DMS153 treated with DMSO at 0.1 percent for 48 hours (cell line): ENCODE measurements around the gene SLC22A23.

Source experiments
- DNase-seq: peaks from one replicate; lab custom pipeline; 2025; ENCODE audit not compliant: unreplicated experiment; lab: John Stamatoyannopoulos, UW

The SLC22A23 gene

GRCh38 chr6:3288711-3289663 lies 167.9 kb downstream of the SLC22A23 start:
- no peak for DNase-seq

DNA sequence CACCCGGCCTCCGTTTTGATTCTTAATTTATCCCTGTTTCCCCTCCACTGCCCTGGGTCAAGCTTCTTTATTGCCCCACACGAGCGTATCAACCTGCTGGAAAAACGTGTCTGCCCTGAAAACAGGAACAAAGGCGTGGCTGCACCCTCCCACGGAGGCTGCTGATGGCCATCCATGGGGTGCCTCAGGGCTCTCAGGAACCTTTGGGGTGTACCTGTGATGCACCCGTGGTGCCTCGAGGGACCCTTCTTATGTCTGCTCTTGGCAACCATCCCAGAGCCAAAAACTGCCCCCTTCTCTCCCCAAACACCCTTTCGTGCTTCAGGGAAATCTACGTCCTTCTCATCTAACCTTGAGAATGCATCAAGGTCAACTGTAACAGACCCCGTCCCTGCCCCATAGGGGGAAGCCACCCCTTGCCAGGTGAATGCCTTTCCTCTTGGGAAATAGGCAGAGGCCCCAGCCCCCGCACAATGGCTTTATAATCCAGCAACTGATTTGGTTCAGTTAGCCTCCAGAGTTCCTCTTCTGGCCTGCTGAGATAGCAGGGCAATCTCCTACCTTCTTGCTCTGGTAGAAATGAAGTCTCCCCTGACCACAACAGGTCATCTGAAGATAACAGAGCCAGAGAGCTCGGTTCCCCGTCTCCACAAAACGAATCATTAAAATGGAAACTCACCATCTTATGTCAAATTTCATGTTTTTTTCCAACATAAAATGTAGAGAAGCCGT lies 168.7 kb downstream of the SLC22A23 start:
- DNase-seq: no peak

DNA sequence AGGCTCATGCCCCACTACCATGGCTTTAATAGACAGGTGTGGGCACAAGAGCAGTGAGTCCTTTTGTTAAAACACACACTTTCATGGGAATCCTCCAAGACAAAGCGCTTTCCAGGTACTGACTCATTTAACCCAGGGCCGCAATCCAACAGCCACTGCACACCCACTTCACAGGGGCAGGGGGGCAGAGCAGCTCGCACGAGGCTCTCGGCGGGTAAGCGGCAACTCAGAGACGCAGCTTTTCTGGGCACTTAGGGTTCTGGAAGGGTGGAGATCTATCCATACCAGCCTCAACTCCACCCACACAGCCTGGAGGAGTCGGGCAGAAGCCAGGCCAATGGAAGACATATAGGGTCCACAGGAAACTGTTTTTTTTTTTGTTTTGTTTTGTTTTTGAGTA lies 169.5 kb downstream of the SLC22A23 start:
- no peak for DNase-seq

GRCh38 chr6:3286641-3287171 lies 170.1 kb downstream of the SLC22A23 start:
- DNase-seq: no peak

DNA sequence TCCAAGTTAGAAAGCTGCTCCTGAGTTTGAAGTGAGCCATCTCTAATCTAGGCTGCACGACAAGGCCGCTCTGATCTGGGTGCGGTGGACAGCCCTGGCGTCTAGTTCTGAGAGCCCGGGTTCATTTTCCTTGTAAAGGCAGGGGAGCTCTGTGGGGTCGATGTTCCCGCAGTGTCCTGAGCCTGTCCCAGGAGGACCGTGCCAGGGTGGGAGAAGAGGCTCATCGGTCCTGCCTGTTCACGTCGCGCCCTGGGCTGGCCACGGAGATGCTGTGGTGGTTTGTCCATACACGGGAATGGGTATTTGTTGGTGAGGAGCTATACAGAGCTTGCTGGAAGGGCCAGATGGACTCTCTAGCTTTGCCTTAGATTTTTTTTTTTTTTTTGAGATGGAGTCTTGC lies 171.1 kb downstream of the SLC22A23 start:
- no peak for DNase-seq

DNA sequence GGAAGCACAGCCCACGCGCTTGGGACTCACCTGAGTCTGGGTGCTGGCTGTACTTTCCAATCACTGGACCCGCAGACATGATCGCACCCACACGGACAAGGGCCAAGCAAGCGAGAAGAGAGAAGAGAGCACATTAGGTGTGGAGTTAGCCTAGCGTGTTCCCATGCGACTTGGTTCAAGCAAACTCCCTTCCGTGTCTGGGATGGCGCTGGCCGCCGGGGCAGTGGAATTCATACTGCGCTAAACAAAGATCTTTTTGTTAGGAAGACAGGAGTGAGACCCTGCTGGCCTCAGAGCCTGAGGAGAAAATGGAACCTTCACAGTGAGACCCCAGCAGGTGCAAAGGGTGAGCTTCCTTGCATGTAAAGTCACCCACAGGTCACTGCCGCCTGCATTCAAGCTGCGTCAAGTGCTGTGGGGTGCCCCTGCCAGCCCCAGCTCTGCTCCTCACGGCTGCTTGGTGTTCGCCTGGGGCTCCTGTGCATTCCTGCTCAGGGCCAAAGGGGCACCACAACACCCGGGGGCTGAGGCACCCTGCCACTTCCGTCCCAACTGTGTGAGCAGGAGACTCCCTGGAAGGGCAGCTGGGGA lies 171.7 kb downstream of the SLC22A23 start:
- DNase-seq: no peak

- peak; percentile 3 for DNase-seq
These were observed 172.4 kb downstream of the SLC22A23 start for GRCh38 chr6:3284436-3284876.

DNA sequence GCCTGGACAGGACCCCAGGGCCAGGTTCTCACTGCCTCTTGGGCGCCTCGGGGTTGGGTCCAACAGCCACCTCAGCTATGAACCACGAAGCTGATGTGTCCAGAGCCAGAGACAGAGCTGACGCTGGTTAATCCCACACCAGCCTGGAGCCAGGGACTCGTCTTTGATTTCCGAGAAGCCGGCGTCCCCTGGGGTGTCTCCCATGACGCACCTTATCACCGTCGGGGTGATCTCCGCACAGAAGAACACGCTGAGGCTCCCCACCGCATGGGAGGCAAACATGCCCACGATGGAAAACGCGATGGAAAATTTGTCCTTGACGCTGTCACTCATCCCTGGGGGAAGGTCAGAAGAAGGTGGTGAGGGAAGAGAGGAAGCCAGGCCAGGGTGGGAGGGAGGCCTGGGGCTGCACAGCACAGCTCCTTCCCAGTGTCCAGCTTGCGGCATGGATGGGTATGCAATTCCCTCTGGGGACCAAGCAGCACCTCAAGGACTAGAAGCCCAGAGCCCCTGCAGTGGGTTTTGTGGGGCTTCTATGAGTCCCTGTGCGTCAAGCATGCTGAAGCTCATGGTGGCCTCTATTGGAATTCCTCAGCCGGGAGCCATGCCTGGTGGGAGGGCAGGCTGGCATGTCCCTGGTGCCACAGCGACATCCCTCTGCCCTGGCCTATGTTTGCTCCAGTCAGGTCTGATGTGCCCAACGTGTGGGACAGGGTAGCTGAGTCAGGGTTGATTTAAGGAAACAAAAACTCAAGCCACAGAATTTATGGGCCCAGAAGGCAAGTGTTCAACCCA lies 173.0 kb downstream of the SLC22A23 start:
- DNase-seq: no peak

DNA sequence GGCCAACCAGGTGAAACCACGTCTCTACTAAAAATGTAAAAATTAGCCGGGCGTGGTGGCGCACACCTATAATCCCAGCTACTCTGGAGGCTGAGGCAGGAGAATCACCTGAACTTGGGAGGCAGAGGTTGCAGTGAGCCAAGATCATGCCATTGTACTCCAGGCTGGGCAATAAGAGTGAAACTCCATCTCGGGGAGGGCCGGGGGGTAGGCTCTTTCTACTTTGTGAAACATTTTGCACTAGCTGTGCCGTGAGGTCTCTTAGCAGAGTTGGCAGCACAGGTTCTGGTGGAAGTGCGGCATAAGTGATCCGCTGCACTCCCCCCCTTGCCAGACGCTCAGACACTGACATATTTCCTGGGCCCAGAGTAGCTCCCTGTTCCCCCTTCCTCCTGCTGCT lies 173.6 kb downstream of the SLC22A23 start:
- no peak for DNase-seq

DNA sequence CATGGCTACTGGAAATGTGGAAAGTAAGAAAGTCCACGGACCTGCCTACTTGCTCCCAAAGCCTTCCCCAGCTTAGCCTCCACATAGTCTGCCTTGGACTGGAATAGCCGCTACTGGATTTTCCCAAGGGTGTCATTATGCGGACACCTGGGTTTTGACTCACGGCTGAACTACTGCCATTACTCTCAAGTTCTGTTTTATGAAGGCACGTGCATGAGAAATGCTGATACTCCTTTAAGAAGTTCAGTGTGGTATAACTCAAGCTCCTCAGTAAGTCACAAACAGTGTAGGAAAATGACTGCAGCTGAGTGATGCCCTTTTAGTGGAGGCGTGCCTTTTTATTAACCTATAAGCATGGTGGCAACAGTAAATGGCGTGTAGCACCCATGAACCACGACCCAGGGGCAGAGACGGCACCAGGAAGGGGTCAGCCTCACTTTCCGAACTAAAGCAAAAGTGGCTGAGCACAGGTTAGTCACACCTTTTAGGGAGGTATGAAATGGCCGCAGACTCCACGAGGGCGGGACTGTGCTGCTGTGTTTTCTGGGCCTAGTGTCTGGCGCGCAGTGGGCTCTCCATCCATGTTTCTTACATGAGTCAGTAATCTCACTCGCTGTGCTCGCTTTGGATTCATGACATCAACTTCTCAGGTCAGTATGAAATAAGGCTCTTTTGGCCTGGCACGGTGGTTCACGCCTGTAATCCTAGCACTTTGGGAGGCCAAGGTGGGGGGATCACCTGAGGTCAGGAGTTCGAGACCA lies 174.2 kb downstream of the SLC22A23 start:
- DNase-seq: no peak

- DNase-seq: no peak
These were observed 175.0 kb downstream of the SLC22A23 start for GRCh38 chr6:3281631-3282475.

DNA sequence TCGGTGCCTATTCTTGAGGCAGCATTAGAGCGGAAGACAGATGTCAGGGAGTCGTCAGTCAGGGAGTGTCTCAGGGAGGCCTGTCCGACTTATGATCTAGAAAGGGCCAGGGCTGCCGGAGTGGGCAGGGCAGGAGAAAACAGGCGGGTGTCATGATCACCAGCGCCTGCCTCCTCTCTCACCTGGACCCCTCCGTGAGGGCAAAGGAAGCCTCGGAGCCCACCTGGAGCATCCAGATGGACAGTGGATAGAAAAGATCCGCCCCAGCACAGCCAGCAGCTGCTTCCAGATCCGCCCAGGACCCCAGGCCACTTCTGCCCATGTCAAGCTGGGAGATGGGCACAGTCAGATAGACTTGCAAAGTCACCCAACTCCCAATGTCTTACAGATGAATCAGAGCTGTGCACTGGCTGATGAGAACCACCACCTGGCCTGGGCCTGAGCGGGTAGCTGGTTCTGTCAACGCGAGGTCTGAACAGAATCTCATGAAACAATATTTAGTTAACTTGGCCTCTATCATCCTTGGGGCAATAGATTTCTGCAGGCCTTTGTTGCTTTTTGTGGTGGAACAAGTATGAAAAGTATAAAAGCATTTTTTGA lies 175.9 kb downstream of the SLC22A23 start:
- DNase-seq: no peak

GRCh38 chr6:3280091-3280490 lies 176.8 kb downstream of the SLC22A23 start:
- DNase-seq: no peak

GRCh38 chr6:3278691-3279090 lies 178.2 kb downstream of the SLC22A23 start:
- DNase-seq: no peak

GRCh38 chr6:3277851-3278416 lies 178.9 kb downstream of the SLC22A23 start:
- no peak for DNase-seq

- DNase-seq: no peak
These were observed 179.6 kb downstream of the SLC22A23 start for GRCh38 chr6:3277251-3277650.

DNA sequence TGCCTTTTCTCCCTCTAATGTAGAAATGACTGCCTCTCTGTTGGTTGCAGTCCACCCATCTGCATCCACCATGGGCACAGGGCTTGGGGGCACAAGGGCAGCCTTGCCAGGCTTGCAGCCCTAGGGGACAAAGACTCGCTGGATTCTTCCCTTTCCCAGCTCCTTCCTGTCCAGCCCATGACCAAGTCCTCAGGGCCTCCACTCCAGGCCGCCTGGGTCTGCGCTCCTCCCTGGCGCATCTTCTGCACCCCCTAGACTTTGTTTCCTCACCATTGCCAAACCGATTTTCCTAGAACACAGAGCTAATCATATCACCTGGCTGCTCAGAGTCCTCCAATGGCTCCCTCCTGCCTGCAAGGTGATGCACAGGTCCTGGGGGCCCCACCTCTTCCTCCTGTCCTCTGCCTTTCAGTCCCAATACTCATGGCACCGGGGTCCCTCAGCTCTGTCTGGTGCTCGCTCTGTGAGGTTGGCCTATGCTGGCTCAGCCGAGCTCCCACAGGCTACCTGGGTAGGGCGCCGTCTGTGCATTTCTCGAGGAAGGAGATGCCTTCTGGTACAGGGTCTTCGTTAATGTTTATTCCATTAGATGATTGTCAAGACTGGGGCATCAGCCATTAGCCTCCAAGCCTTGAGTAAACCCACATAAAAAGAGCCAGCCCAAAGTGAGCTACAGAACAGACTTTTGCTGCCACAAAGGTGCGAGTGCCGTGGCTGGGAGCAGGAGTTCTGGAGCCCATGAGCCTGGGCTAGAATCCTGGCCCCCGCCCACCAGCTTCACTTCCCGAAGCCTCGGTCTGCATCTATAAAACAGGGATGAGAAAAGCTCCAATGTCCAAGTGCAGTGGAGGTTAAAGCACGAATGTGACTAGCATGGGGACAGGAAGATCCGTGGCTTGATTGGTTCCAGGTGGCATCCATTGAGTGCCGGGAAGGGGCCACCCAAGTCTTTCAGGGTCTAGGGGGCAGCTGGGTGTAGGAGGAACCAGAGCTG lies 180.4 kb downstream of the SLC22A23 start:
- no peak for DNase-seq
